ENCODE measurements around the gene VPS25. TPM values are rescaled to one million over a fixed set of nuclear protein-coding genes. Genes with fewer than 3 reads are reported as not detected.

VPS25 gene
- 96.5 and 96.9 TPM in 2 replicates for total RNA-seq

GRCh38 chr17:42773290-42774035 is at the start of gene VPS25:
Gene VPS25, plus strand, starts transcription at chr17:42773449. Its CDS starts 27 bp downstream, at chr17:42773476.

DNA sequence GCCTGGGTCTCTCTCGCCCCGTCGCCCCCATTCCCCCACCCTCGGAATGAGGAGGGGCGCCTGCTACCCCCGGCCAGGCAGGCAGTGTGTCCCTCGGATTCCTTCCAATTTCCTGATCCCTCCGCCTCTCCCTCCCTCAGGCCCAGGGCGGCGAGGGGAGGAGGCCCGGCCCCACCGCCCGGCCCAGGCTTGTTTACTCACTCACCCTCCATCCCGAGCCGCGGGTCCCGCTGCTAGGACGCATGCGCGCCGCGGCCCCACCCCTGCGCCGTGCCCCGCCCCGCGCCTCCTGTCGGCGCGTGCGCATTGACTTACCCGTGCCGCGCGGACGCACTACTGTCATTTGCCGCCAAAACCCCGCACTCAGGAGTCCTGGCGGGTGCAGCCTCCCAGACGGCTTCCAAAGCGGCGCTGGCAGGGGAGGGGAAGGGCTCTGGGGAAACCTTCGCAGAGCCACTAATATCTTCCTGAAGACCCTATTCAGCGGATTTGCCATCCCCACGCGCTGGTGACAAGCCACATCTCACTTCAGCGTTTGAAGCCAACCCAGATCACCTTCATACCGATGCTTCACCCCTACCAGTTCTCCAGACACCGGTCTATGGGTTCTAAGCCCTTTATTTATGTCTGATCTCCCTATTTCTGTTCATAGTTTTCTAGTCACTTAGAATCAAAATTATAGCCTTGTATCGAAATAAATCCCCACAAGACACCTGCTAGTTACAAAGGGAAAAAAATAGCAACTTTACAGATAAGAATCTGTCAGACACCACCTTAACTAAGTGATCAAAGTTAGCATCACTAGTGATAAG is 28.2 kb upstream of the VPS25 start, which contains the start of gene EZH1:
Gene EZH1 (minus strand): TSS at position 235 of the 812 bp plus-strand sequence. CDS start 16,099 bp downstream, outside the sequence.

GRCh38 chr17:42760652-42761581 is 12.3 kb upstream of the VPS25 start, which contains the start of gene RAMP2:
Gene RAMP2, plus strand, starts transcription at chr17:42761227. Its CDS starts 35 bp downstream, at chr17:42761262.

DNA sequence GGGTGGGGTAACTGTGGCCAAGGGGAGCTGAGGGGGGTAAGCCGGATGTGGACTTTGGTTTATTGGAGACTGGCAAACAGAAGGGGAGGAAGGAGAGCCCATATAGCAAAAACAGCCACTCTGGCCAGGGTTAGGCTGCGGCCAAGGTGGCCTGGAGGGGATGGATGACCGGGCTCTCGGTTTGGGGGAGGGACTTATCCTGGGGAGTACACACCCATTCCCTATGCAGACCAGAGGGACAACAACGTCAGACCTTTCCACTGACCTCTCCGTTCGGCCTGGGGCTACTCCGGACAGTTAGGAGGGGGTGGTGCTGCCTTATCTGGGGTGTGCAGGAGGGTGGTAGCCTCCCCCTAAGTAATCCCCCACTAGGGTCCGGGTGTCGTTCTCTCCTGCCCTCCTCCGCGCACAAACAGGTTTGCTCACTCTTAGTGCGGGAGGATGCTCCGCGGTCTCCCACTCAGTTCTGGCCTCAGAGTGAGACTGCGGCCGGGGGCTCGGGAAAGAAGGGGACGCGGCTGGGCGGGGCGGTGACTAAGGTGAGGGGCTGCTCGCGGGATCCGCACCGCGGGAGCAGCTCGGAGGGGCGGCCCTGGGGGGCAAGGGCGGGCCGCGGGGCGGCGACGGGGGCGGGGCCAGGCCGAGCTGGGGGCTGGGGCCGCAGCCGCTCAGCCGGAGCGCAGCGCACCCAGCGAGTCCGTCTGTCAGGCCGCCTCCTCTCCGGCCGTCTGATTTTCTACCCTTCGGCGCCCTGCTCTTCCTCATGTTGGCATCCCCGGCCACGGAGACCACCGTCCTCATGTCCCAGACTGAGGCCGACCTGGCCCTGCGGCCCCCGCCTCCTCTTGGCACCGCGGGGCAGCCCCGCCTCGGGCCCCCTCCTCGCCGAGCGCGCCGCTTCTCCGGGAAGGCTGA is 6.9 kb downstream of the VPS25 start, which contains the start of gene WNK4:
Gene WNK4 (plus strand): TSS at position 675 of the 915 bp plus-strand sequence. CDS start 89 bp downstream, at position 764.

GRCh38 chr17:42798383-42799380 is 25.4 kb downstream of the VPS25 start, which contains the start of the genes CNTD1 and COA3:
Gene CNTD1, plus strand, starts transcription at chr17:42798861. Its CDS starts 207 bp downstream, at chr17:42799068.
Gene COA3, minus strand, starts transcription at chr17:42798704. Its CDS starts 23 bp downstream, at chr17:42798681.

Other genes starting within 250 kb of the VPS25 start
- gene NAGLU, start 237.2 kb upstream of the VPS25 start, total RNA-seq, result 31.4 and 37.3 TPM in 2 replicates
- 0.84 and 1.3 TPM in 2 replicates for gene HSD17B1, start 220.5 kb upstream of the VPS25 start, total RNA-seq
- 43.4 and 44.7 TPM in 2 replicates for gene COASY, start 211.3 kb upstream of the VPS25 start, total RNA-seq
- gene MLX, start 206.3 kb upstream of the VPS25 start, total RNA-seq, result 40.9 and 41.5 TPM in 2 replicates
- gene PSMC3IP, start 195.7 kb upstream of the VPS25 start, total RNA-seq, result 14.6 and 17.0 TPM in 2 replicates
- gene RETREG3, start 164.1 kb upstream of the VPS25 start, total RNA-seq, result 33.3 and 38.8 TPM in 2 replicates
- gene TUBG1, start 163.8 kb upstream of the VPS25 start, total RNA-seq, result 119 and 128 TPM in 2 replicates
- gene TUBG2, start 114.2 kb upstream of the VPS25 start, total RNA-seq, result 8.5 and 11.8 TPM in 2 replicates
- 18.4 and 24.0 TPM in 2 replicates for gene PLEKHH3, start 96.5 kb upstream of the VPS25 start, total RNA-seq
- 4.3 and 4.7 TPM in 2 replicates for gene CCR10, start 91.6 kb upstream of the VPS25 start, total RNA-seq
- 16.0 and 16.4 TPM in 2 replicates for gene CNTNAP1, start 90.9 kb upstream of the VPS25 start, total RNA-seq
- 8.2 and 9.4 TPM in 2 replicates for gene EZH1, start 28.4 kb upstream of the VPS25 start, total RNA-seq
- gene RAMP2, start 12.2 kb upstream of the VPS25 start, total RNA-seq, result 0.59 and 1.5 TPM in 2 replicates
- gene WNK4, start 7.2 kb downstream of the VPS25 start, total RNA-seq, result 0.74 and 1.7 TPM in 2 replicates
- gene COA3, start 25.3 kb downstream of the VPS25 start, total RNA-seq, result 90.8 and 94.0 TPM in 2 replicates
- gene CNTD1, start 25.4 kb downstream of the VPS25 start, total RNA-seq, result not detected in 2 replicates
- gene BECN1, start 50.8 kb downstream of the VPS25 start, total RNA-seq, result 76.7 and 87.3 TPM in 2 replicates
- 96.9 and 104 TPM in 2 replicates for gene PSME3, start 59.9 kb downstream of the VPS25 start, total RNA-seq
- 0.34 and 0.74 TPM in 2 replicates for gene AOC2, start 71.1 kb downstream of the VPS25 start, total RNA-seq
- under 0.01 and 0.15 TPM in 2 replicates for gene AOC3, start 77.8 kb downstream of the VPS25 start, total RNA-seq
- gene G6PC1, start 127.3 kb downstream of the VPS25 start, total RNA-seq, result not detected in 2 replicates
- gene AARSD1, start 191.0 kb downstream of the VPS25 start, total RNA-seq, result 27.2 and 31.5 TPM in 2 replicates
- 0.15 and 0.50 TPM in 2 replicates for gene PTGES3L, start 206.6 kb downstream of the VPS25 start, total RNA-seq
- 4.8 and 5.4 TPM in 2 replicates for gene RUNDC1, start 207.1 kb downstream of the VPS25 start, total RNA-seq
- 1,301 and 1,423 TPM in 2 replicates for gene RPL27, start 225.0 kb downstream of the VPS25 start, total RNA-seq
- 22.5 and 24.1 TPM in 2 replicates for gene IFI35, start 233.3 kb downstream of the VPS25 start, total RNA-seq
- 189 and 196 TPM in 2 replicates for gene VAT1, start 248.9 kb downstream of the VPS25 start, total RNA-seq